Lung (tissue), 12 donors: ENCODE measurements around the gene OR51A2. TPM values are rescaled to one million over a fixed set of nuclear protein-coding genes. Genes with fewer than 3 reads are reported as not detected.

Experiments used
- ATAC-seq: fragments of 200-7000 bp; cut with Tn5 transposase; one replicate; pipeline ENCODE4 v1.9.1; 2020; ENCODE audit warnings: moderate number of reproducible peaks; ENCODE audit not compliant: insufficient read depth, low FRiP score
- DNase-seq, 3 donors: peaks; one replicate each; pipeline ENCODE4 v3.0.0-alpha.2; 2013 to 2017
- H3K27ac ChIP-seq, 2 donors: one replicate each; pipeline ENCODE4 v1.5.1; 2013; ENCODE audit warnings: mild to moderate bottlenecking in 2 of 2, moderate library complexity in 2 of 2, control low read depth in 1 of 2, inconsistent platforms in 1 of 2, low read depth in 1 of 2, low read length in 1 of 2
- H3K27me3 ChIP-seq, 3 donors: one replicate each; pipeline ENCODE4 v1.5.1; 2013; ENCODE audit warnings: low read length in 2 of 3; ENCODE audit not compliant: control insufficient read depth in 3 of 3, insufficient read depth in 3 of 3
- H3K36me3 ChIP-seq, 4 donors: one replicate each; pipeline ENCODE4 v1.5.1; 2013; ENCODE audit warnings: low read length in 4 of 4, mild to moderate bottlenecking in 1 of 4, moderate library complexity in 1 of 4; ENCODE audit not compliant: control insufficient read depth in 4 of 4, insufficient read depth in 4 of 4
- H3K4me1 ChIP-seq, 5 donors: one replicate each; pipeline ENCODE4 v1.5.1; 2013; ENCODE audit warnings: low read length in 5 of 5, mild to moderate bottlenecking in 2 of 5, moderate library complexity in 1 of 5; ENCODE audit not compliant: control insufficient read depth in 5 of 5, insufficient read depth in 5 of 5
- H3K4me3 ChIP-seq: one replicate; pipeline ENCODE4 v1.5.1; 2013; ENCODE audit warnings: mild to moderate bottlenecking, control low read depth, moderate library complexity
- H3K9ac ChIP-seq, 2 donors: one replicate each; pipeline ENCODE4 v1.5.1; 2013; ENCODE audit warnings: low read length in 2 of 2, control low read depth in 1 of 2; ENCODE audit not compliant: insufficient read depth in 1 of 2
- H3K9me3 ChIP-seq, 4 donors: one replicate each; pipeline ENCODE4 v1.5.1; 2013; ENCODE audit warnings: low read length in 3 of 4, mild to moderate bottlenecking in 1 of 4, moderate library complexity in 1 of 4; ENCODE audit not compliant: control insufficient read depth in 4 of 4, insufficient read depth in 3 of 4
- CTCF ChIP-seq: IDR thresholded peaks from 2 replicates; pipeline ENCODE4 v1.5.1; 2012; ENCODE audit warnings: mild to moderate bottlenecking; ENCODE audit errors: control extremely low read depth, extremely low read depth
- WGBS, 2 donors: extraction: QIAGEN DNeasy Blood & Tissue Kit; methylation state at CpG; one replicate each; pipeline ENCODE4 v1.1.7; 2013; 5-methylcytosine and 5-hydroxymethylcytosine counted together
- polyA plus RNA-seq, 2 donors: library from polyadenylated mRNA; stranded (reverse); fragments of 200-250 nt; gene quantifications; one replicate each; pipeline ENCODE4 v1.2.1, GENCODE V29; 2013
- total RNA-seq, 2 donors: library from RNA; depleted of rRNA in 1 of 2; stranded (reverse); fragments of >200 nt in 1 of 2; gene quantifications; one replicate each; pipeline ENCODE4 v1.2.1, GENCODE V29; 2014 to 2021
- donor health status: control.
- donor health status: control.
- donor health status: Bipolar disorder and iron deficiency.
- donor health status: healthy.
- donor health status: DM: yes; HTN: yes; CAD: no.

The OR51A2 gene
- total and polyA plus RNA-seq, 4 donors: not detected

GRCh38 chr11:4983841-4984240 lies 28.3 kb upstream of the OR51A2 start:
- Histone ChIP-seq H3K27me3 (no peaks in the 10 kb centered on the region), H3K4me1 (peaks cover 0 to 16% (median 2%) of the 10 kb centered on the region in 5 donors), H3K27ac (no peak overlapping the region), H3K4me3 (no peak overlapping the region), H3K9ac (no peak overlapping the region), H3K9me3 (no peaks in the 10 kb centered on the region), H3K36me3 (no peaks in the 10 kb centered on the region)
- WGBS, 2 donors: 51 to 75% methylated on average over 6 of the region's 6 CpGs
- no peak for TF ChIP-seq CTCF
- peak; percentile 46 to 84 (median 52) for DNase-seq
- ATAC-seq: peak; percentile 62

- no peak for DNase-seq
- no peak for TF ChIP-seq CTCF
- H3K27ac ChIP-seq: no peak overlapping the region
- H3K9me3 ChIP-seq: no peaks in the 10 kb centered on the region
- H3K4me1 ChIP-seq: peaks cover 0 to 20% (median 2%) of the 10 kb centered on the region in 5 donors
- no peak for ATAC-seq
- H3K9ac ChIP-seq: no peak overlapping the region
- no peaks in the 10 kb centered on the region for H3K36me3 ChIP-seq
- no peaks in the 10 kb centered on the region for H3K27me3 ChIP-seq
- H3K4me3 ChIP-seq: no peak overlapping the region
- 68 to 85% methylated on average over 3 of the region's 3 CpGs for WGBS, 2 donors
Observed at GRCh38 chr11:4982678-4983077, 27.2 kb upstream of the OR51A2 start.

GRCh38 chr11:4979036-4979435 lies 23.5 kb upstream of the OR51A2 start:
- TF ChIP-seq CTCF: no peak
- Histone ChIP-seq H3K27me3 (no peaks in the 10 kb centered on the region), H3K27ac (no peak overlapping the region), H3K36me3 (no peaks in the 10 kb centered on the region), H3K9me3 (no peaks in the 10 kb centered on the region), H3K4me3 (no peak overlapping the region), H3K9ac (no peak overlapping the region), H3K4me1 (peaks cover 0 to 16% (median 2%) of the 10 kb centered on the region in 5 donors)
- DNase-seq: peak; percentile 25 to 78 (median 63)
- no peak for ATAC-seq
- WGBS, 2 donors: 52 to 66% methylated on average over 3 of the region's 3 CpGs

- peaks cover 0 to 12% (median 0%) of the 10 kb centered on the region in 5 donors for H3K4me1 ChIP-seq
- 84 to 85% methylated on average over 5 of the region's 5 CpGs for WGBS, 2 donors
- H3K27ac ChIP-seq: no peak overlapping the region
- no peak overlapping the region for H3K4me3 ChIP-seq
- no peak overlapping the region for H3K9ac ChIP-seq
- no peak for ATAC-seq
- no peaks in the 10 kb centered on the region for H3K36me3 ChIP-seq
- TF ChIP-seq CTCF: no peak
- no peaks in the 10 kb centered on the region for H3K27me3 ChIP-seq
- DNase-seq: no peak
- H3K9me3 ChIP-seq: no peaks in the 10 kb centered on the region
Observed at GRCh38 chr11:4975436-4975835, 19.9 kb upstream of the OR51A2 start.
